AG04449 (cell line): ENCODE measurements around the gene PRKAG3.

ENCODE experiments used
- CTCF ChIA-PET: fragments of 350-600 bp; formaldehyde crosslinking; extraction: SDS; loops from one replicate; lab custom pipeline; 2021; ENCODE audit warnings: antibody characterized with exemption; lab: Yijun Ruan, JAX
- POLR2A ChIA-PET: fragments of 400-600, 350-600 bp; formaldehyde crosslinking; extraction: SDS; loops from one replicate; lab custom pipeline; 2020; ENCODE audit warnings: antibody characterized with exemption, inconsistent platforms; lab: Yijun Ruan, JAX
- DNase-seq: peaks from one replicate; pipeline ENCODE4 v3.0.0-alpha.2; 2010; ENCODE audit warnings: low read depth, low spot score
- H3K4me3 ChIP-seq: 2 replicates; pipeline ENCODE4 v1.5.1; 2011; ENCODE audit warnings: low read depth, mild to moderate bottlenecking, control low read depth, low read length
- CTCF ChIP-seq: IDR thresholded peaks from one replicate; pipeline ENCODE4 v1.5.1; 2011; ENCODE audit warnings: mild to moderate bottlenecking, moderate library complexity, low read length, control low read depth, inconsistent platforms; ENCODE audit not compliant: insufficient read depth; ENCODE audit errors: missing control alignments

The PRKAG3 gene

GRCh38 chr2:218873359-218874194 lies 42.0 kb upstream of the PRKAG3 start:
- POLR2A ChIA-PET, result no interaction called here
- CTCF ChIA-PET, result interaction anchor here (0.9 to 17.5 kb wide), 6 partner anchors 10 to 282 kb away, joined by 4 to 453 read pairs (median 38); partner anchors contain the start of gene WNT6
- TF ChIP-seq CTCF, result no peak
- no peak overlapping the region for H3K4me3 ChIP-seq
- DNase-seq, result no peak

GRCh38 chr2:218872645-218873358 lies 41.2 kb upstream of the PRKAG3 start:
- DNase-seq, result no peak
- CTCF ChIA-PET, result interaction anchor here (0.9 to 17.5 kb wide), 3 partner anchors 19 to 282 kb away, joined by 3 to 453 read pairs (median 4); no protein-coding TSS in a partner anchor
- no peak overlapping the region for H3K4me3 ChIP-seq
- POLR2A ChIA-PET, result no interaction called here
- no peak for TF ChIP-seq CTCF

GRCh38 chr2:218871345-218872302 lies 40.0 kb upstream of the PRKAG3 start:
- TF ChIP-seq CTCF, result no peak
- no peak overlapping the region for H3K4me3 ChIP-seq
- ChIA-PET CTCF (interaction anchor here (1.1 to 17.5 kb wide), 2 partner anchors 20 to 283 kb away, joined by 3 to 453 read pairs; no protein-coding TSS in a partner anchor), POLR2A (no interaction called here)
- no peak for DNase-seq

- POLR2A ChIA-PET, result interaction anchor here (0.7 kb wide), 1 partner anchor 28 kb away, joined by 3 read pairs; no protein-coding TSS in a partner anchor
- H3K4me3 ChIP-seq, result no peak overlapping the region
- DNase-seq, result no peak
- CTCF ChIA-PET, result interaction anchor here (1.5 kb wide), 1 partner anchor 8 kb away, joined by 9 read pairs; no protein-coding TSS in a partner anchor
- no peak for TF ChIP-seq CTCF
Measured at GRCh38 chr2:218870984-218871344, 39.4 kb upstream of the PRKAG3 start.

GRCh38 chr2:218869064-218869463 lies 37.5 kb upstream of the PRKAG3 start:
- CTCF ChIA-PET, result interaction anchor here (1.0 to 2.0 kb wide), 7 partner anchors 12 to 111 kb away, joined by 3 to 7 read pairs (median 4); partner anchors contain the start of gene WNT10A
- H3K4me3 ChIP-seq, result no peak overlapping the region
- POLR2A ChIA-PET, result no interaction called here
- TF ChIP-seq CTCF, result no peak
- DNase-seq, result no peak
